SU-DHL-6 (cell line): ENCODE data around the gene EYA3.
A peak's percentile ranks its signal among the peaks of the same experiment; 100 is the strongest.

Experiments
- H2AFZ ChIP-seq: fragments of 200-600 bp; sonication (generic); 2 replicates; pipeline ENCODE4 v1.6.1; 2014; ENCODE audit warnings: low read depth, mild to moderate bottlenecking, moderate library complexity, mixed read lengths, antibody characterized with exemption, low read length; ENCODE audit not compliant: severe bottlenecking
- H3F3A ChIP-seq: fragments of 200-600 bp; shearing (Covaris generic); 2 replicates; pipeline ENCODE4 v1.6.0; 2016; ENCODE audit warnings: antibody characterized with exemption, mild to moderate bottlenecking; ENCODE audit not compliant: insufficient read depth
- H3K27ac ChIP-seq: fragments of 200-600 bp; sonication (generic); 2 replicates; pipeline ENCODE4 v1.5.1; 2016; ENCODE audit warnings: low read depth, mild to moderate bottlenecking, low read length, moderate library complexity, mixed read lengths
- H3K27me3 ChIP-seq: fragments of 200-600 bp; sonication (generic), shearing (Covaris generic); 2 replicates; pipeline ENCODE4 v1.6.0; 2014; ENCODE audit warnings: mild to moderate bottlenecking, low read length
- H3K36me3 ChIP-seq: fragments of 200-600 bp; sonication (generic); 2 replicates; pipeline ENCODE4 v1.6.1; 2014; ENCODE audit warnings: mild to moderate bottlenecking, low read length, mixed read lengths
- H3K4me2 ChIP-seq: fragments of 300-600, 200-600 bp; shearing (Covaris generic), sonication (generic); 2 replicates; pipeline ENCODE4 v1.6.0; 2014; ENCODE audit warnings: low read length, low read depth, mild to moderate bottlenecking; ENCODE audit not compliant: poor library complexity, severe bottlenecking
- H3K4me3 ChIP-seq: fragments of 200-600 bp; sonication (generic); 2 replicates; pipeline ENCODE4 v1.5.1; 2014; ENCODE audit warnings: antibody characterized with exemption, low read length, mild to moderate bottlenecking, mixed read lengths; ENCODE audit not compliant: insufficient read depth, poor library complexity, severe bottlenecking
- H3K79me2 ChIP-seq: fragments of 200-600 bp; sonication (generic); 2 replicates; pipeline ENCODE4 v1.6.1; 2014; ENCODE audit warnings: mild to moderate bottlenecking, low read length, moderate library complexity; ENCODE audit not compliant: insufficient read depth
- H3K9ac ChIP-seq: fragments of 200-600 bp; sonication (generic); 2 replicates; pipeline ENCODE4 v1.7.0; 2014; ENCODE audit warnings: mild to moderate bottlenecking, low read length
- H3K9me2 ChIP-seq: fragments of 200-600 bp; sonication (generic); replicated peaks from 2 replicates; pipeline ENCODE4 v1.6.1; 2014; ENCODE audit warnings: low read length; ENCODE audit not compliant: insufficient read depth
- H3K9me3 ChIP-seq: fragments of 200-600 bp; sonication (generic); 2 replicates; pipeline ENCODE4 v1.6.1; 2014; ENCODE audit warnings: low read length, mixed read lengths; ENCODE audit not compliant: insufficient read depth
- H4K20me1 ChIP-seq: fragments of 200-600 bp; sonication (generic); 2 replicates; pipeline ENCODE4 v1.6.1; 2014; ENCODE audit warnings: low read depth, mild to moderate bottlenecking, antibody characterized with exemption, low read length, moderate library complexity, mixed read lengths
- EZH2phosphoT487 ChIP-seq: fragments of 200-600 bp; sonication (generic), shearing (Covaris generic); conservative IDR thresholded peaks from 2 replicates; pipeline ENCODE4 v1.6.1; 2018; ENCODE audit warnings: mild to moderate bottlenecking, antibody characterized with exemption, low read length, moderate library complexity, mixed read lengths
- TF ChIP-seq, protein P1 (sequence below): fragments of 200-600 bp; sonication (generic); IDR thresholded peaks from one replicate; pipeline ENCODE4 v1.5.1; 2017; ENCODE audit warnings: antibody characterized with exemption, mild to moderate bottlenecking, low read length, moderate library complexity; ENCODE audit not compliant: insufficient read depth, poor library complexity, severe bottlenecking

Gene EYA3

DNA sequence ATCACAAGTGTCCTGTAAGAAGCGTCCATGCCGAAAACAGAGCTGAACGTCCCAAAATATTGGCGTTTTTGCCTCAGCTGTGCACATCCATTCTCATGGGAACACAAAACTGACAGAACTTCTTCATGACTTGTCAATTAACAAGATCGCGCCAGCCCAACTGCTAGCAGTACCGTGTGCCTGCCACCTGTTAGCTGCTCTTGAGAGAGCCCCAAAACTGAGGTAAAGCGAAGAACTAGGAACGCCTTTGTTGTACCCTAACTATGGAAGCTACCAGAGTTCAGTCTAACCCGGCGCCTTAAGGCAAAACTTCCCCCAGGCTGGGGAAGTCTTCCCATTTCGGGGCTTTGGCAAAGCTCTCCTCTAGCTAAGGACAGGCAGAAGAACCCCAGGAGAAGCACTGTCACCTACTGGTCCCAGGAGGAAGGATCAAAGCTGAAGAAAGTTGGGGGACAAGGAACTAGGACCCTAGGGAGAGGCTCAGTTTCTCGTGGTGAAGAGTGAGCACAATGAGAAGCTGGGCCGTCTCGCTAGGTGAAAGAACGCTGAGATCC is 719 bp downstream of the EYA3 start:
- H3K9ac ChIP-seq, result peak overlapping the region; percentile 95
- H3K36me3 ChIP-seq, result no peaks in the 10 kb centered on the region; the same call in 1 of the 2 replicates
- peak overlapping the region; percentile 99 for H3K27ac ChIP-seq
- no peaks in the 10 kb centered on the region for H3K9me2 ChIP-seq
- peak overlapping the region; percentile 92 for H3K4me3 ChIP-seq
- H4K20me1 ChIP-seq, result no peaks in the 10 kb centered on the region
- H2AFZ ChIP-seq, result no peak overlapping the region
- H3K4me2 ChIP-seq, result peak overlapping the region; percentile 99
- H3F3A ChIP-seq, result peaks cover 39% of the 10 kb centered on the region
- H3K27me3 ChIP-seq, result no peaks in the 10 kb centered on the region
- peaks cover 54% of the 10 kb centered on the region for H3K79me2 ChIP-seq
- no peaks in the 10 kb centered on the region for H3K9me3 ChIP-seq
- TF ChIP-seq EZH2phosphoT487, result no peak
- TF ChIP-seq, protein P1, sequence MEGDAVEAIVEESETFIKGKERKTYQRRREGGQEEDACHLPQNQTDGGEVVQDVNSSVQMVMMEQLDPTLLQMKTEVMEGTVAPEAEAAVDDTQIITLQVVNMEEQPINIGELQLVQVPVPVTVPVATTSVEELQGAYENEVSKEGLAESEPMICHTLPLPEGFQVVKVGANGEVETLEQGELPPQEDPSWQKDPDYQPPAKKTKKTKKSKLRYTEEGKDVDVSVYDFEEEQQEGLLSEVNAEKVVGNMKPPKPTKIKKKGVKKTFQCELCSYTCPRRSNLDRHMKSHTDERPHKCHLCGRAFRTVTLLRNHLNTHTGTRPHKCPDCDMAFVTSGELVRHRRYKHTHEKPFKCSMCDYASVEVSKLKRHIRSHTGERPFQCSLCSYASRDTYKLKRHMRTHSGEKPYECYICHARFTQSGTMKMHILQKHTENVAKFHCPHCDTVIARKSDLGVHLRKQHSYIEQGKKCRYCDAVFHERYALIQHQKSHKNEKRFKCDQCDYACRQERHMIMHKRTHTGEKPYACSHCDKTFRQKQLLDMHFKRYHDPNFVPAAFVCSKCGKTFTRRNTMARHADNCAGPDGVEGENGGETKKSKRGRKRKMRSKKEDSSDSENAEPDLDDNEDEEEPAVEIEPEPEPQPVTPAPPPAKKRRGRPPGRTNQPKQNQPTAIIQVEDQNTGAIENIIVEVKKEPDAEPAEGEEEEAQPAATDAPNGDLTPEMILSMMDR, result no peak

- peaks cover 64% of the 10 kb centered on the region for H3K79me2 ChIP-seq
- no peaks in the 10 kb centered on the region; the same call in 1 of the 2 replicates for H3K36me3 ChIP-seq
- H3K4me3 ChIP-seq, result peak overlapping the region; percentile 92
- no peaks in the 10 kb centered on the region for H3K9me3 ChIP-seq
- no peaks in the 10 kb centered on the region for H4K20me1 ChIP-seq
- no peak for TF ChIP-seq EZH2phosphoT487
- TF ChIP-seq, protein P1, result no peak
- peak overlapping the region; percentile 99 for H3K4me2 ChIP-seq
- H3F3A ChIP-seq, result peaks cover 46% of the 10 kb centered on the region
- peak overlapping the region; percentile 99 for H3K27ac ChIP-seq
- H3K27me3 ChIP-seq, result no peaks in the 10 kb centered on the region
- H2AFZ ChIP-seq, result no peak overlapping the region
- H3K9me2 ChIP-seq, result no peaks in the 10 kb centered on the region
- peak overlapping the region; percentile 95 for H3K9ac ChIP-seq
Measured at GRCh38 chr1:28086651-28087050, 1.8 kb downstream of the EYA3 start.

GRCh38 chr1:28085129-28085528 is 3.3 kb downstream of the EYA3 start:
- Histone ChIP-seq H3K27ac (peak overlapping the region; percentile 99), H3K36me3 (peaks cover 7% of the 10 kb centered on the region), H3K4me3 (peak overlapping the region; percentile 92), H3F3A (peaks cover 39% of the 10 kb centered on the region), H3K9me3 (no peaks in the 10 kb centered on the region), H3K27me3 (no peaks in the 10 kb centered on the region), H3K9me2 (no peaks in the 10 kb centered on the region), H4K20me1 (no peaks in the 10 kb centered on the region), H3K9ac (peak overlapping the region; percentile 95), H2AFZ (no peak overlapping the region), H3K79me2 (peaks cover 80% of the 10 kb centered on the region), H3K4me2 (peak overlapping the region; percentile 99)
- TF ChIP-seq, protein P1, result no peak
- TF ChIP-seq EZH2phosphoT487, result no peak
